Occipital lobe (tissue), 3 donors: Measurements from ENCODE around the gene MRPL52. TPM values are rescaled to one million over a fixed set of nuclear protein-coding genes. Genes with fewer than 3 reads are reported as not detected.

Experiments used
- DNase-seq: peaks from one replicate; lab custom pipeline; 2025; lab: John Stamatoyannopoulos, UW
- small RNA-seq: library from RNA; depleted of rRNA; stranded (forward); fragments of <200 nt; gene quantifications from one replicate; pipeline ENCODE3, GENCODE V24; 2014
- total RNA-seq: library from RNA; depleted of rRNA; stranded (reverse); fragments of >200 nt; gene quantifications from one replicate; pipeline ENCODE4 v1.2.3, GENCODE V29; 2014

The MRPL52 gene
- total RNA-seq, 1 donor from 2014 or later, result 16.4 TPM

- DNase-seq, result no peak
These were observed 48.9 kb downstream of the MRPL52 start for GRCh38 chr14:22878271-22879246.

- no peak for DNase-seq
These were observed 52.4 kb downstream of the MRPL52 start for GRCh38 chr14:22882064-22882463.

- DNase-seq, result no peak
These were observed 53.0 kb downstream of the MRPL52 start for GRCh38 chr14:22882529-22883172.

- peak; percentile 14 for DNase-seq
These were observed 53.7 kb downstream of the MRPL52 start, which contains the start of gene REM2 for GRCh38 chr14:22883173-22883976. Gene REM2, plus strand, starts transcription at chr14:22883222. Its CDS starts 66 bp downstream, at chr14:22883288.

GRCh38 chr14:22884076-22884737, 54.5 kb downstream of the MRPL52 start:
- no peak for DNase-seq

Small RNA genes within 50 kb of the gene (small RNA-seq; reads per million reads assigned to genes)
- not detected for gene RF00019

Other genes with a start within 250 kb of the MRPL52 start
- gene DAD1, start 240.7 kb upstream of the MRPL52 start, total RNA-seq, result 72.5 TPM
- gene ABHD4, start 231.6 kb upstream of the MRPL52 start, total RNA-seq, result 3.4 TPM
- gene OR6J1, start 185.5 kb upstream of the MRPL52 start, total RNA-seq, result not detected
- gene OXA1L, start 63.2 kb upstream of the MRPL52 start, total RNA-seq, result 33.5 TPM
- gene SLC7A7, start 14.5 kb upstream of the MRPL52 start, total RNA-seq, result 3.3 TPM
- gene MMP14, start 6.7 kb downstream of the MRPL52 start, total RNA-seq, result 8.3 TPM
- gene LRP10, start 41.9 kb downstream of the MRPL52 start, total RNA-seq, result 3.4 TPM
- gene REM2, start 53.3 kb downstream of the MRPL52 start, total RNA-seq, result 1.7 TPM
- 78.6 TPM for gene RBM23, start 89.3 kb downstream of the MRPL52 start, total RNA-seq
- 39.8 TPM for gene PRMT5, start 99.5 kb downstream of the MRPL52 start, total RNA-seq
- 20.9 TPM for gene HAUS4, start 127.2 kb downstream of the MRPL52 start, total RNA-seq
- gene AJUBA, start 152.7 kb downstream of the MRPL52 start, total RNA-seq, result 8.1 TPM
- gene C14orf93, start 180.3 kb downstream of the MRPL52 start, total RNA-seq, result 5.5 TPM
- gene PSMB5, start 205.0 kb downstream of the MRPL52 start, total RNA-seq, result 149 TPM
- gene PSMB11, start 212.3 kb downstream of the MRPL52 start, total RNA-seq, result not detected
- 10.3 TPM for gene CDH24, start 227.6 kb downstream of the MRPL52 start, total RNA-seq